ENCODE results near the gene ZSCAN1.
"Not testable (repeated sequence)": the region's sequence is repeated elsewhere in the genome, so short reads cannot be mapped to it uniquely, and the experiment has no call there.

ZSCAN1 gene, protein sequence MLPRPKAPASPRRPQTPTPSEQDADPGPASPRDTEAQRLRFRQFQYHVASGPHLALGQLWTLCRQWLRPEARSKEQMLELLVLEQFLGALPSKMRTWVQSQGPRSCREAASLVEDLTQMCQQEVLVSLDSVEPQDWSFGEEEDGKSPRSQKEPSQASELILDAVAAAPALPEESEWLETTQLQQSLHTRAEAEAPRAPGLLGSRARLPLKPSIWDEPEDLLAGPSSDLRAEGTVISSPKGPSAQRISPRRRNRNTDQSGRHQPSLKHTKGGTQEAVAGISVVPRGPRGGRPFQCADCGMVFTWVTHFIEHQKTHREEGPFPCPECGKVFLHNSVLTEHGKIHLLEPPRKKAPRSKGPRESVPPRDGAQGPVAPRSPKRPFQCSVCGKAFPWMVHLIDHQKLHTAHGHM

DNA sequence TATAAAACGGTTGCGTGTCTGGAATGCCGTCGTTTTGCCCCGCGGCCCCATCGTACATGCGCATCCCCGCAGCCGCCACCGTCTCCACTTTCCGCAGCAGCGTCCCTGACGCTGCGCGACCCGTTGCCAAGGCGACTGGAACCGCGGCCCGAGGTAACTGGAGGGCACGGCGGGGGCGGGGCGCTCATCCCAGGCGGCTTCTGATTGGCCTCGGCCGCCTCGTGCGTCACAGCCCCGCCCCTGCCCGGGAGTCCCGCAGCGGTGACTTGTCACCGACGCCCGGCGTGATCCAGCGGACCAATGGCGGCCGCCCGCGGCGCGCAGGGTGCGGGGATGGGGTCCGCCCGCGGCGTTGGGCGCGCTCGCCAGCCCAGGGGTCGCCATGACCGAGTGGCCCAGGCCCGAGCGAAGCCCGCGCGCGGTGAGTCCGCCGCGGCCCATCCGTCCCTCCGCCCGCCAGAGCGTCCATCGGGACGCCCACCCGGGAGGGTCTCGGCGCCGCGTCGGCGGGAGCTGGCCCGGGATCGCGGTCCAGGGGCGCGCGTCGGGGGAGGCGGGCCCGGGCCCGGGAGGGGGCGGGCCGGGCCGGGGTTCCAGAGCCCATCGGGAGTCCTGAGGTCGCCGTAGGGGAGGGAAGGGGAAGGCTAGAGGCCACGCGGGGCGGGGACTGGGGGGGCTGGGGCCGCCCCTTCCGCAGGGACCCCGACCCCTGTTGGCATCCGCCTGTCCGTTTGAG is at the start of gene ZSCAN1:
TSS of gene ZSCAN1 (plus strand) at position 285 of the 736 bp plus-strand sequence. CDS start 3,812 bp downstream, outside the sequence.
- DNase-seq: no peak

DNA sequence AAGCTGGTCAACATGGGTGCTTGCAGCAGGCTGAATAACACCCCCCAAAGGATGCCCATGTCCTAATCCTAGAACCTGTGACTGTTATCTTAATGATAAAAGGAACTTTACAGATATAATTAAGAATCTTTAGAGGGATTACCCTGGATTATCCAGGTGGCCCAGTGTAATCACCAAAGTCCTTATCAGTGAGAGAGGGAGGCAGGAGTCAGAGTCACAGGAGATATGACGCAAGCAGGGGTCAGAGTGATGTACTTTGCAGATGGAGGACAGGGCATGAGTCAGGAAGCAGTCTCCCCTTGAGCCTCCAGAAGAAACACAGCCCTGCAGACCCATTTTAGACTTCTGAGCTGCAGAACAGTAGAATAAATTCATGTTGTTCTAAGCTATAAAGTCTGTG is 41.0 kb upstream of the ZSCAN1 start:
- DNase-seq: no peak

DNA sequence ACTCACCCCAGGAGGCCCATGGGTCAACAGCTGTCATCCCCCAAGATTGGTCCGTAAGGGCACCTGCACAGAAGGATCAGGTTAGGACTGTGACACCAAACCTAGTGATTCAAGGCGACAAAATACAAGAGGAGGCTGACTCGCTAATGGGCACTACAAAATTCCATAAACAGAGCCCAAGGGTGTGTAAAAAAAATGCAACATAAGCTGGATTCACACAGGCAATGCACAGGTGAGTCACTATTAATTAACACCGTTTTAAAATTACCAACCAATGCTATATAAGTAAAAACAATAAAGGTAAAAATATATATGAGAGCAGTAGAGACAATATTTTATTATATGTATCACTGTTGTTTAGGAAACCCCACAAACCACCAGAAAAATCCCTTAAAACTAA is 33.1 kb upstream of the ZSCAN1 start:
- DNase-seq: no peak

DNA sequence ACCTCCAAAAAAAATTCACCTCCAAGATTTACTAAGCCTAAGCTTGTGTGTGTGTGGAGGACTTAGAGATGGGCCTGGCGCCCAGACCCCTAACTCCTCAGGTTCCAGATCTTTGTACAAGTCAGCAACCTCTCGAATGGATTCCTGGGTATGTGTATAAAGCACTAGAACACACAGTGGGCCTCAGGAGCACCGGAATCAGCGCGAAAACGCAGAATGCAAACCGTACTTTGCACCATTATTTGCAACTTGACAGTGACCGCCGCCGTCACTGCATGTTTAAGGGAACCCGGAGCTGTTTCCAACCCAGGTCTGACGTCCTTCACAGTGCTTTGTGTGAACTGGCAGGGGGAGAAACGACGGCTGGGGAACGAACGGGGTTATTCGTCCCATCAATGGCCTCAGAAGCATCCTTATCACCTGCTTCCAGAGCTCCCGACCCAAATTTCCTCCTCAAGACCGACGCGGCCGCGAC is 31.9 kb upstream of the ZSCAN1 start:
- no peak for DNase-seq

DNA sequence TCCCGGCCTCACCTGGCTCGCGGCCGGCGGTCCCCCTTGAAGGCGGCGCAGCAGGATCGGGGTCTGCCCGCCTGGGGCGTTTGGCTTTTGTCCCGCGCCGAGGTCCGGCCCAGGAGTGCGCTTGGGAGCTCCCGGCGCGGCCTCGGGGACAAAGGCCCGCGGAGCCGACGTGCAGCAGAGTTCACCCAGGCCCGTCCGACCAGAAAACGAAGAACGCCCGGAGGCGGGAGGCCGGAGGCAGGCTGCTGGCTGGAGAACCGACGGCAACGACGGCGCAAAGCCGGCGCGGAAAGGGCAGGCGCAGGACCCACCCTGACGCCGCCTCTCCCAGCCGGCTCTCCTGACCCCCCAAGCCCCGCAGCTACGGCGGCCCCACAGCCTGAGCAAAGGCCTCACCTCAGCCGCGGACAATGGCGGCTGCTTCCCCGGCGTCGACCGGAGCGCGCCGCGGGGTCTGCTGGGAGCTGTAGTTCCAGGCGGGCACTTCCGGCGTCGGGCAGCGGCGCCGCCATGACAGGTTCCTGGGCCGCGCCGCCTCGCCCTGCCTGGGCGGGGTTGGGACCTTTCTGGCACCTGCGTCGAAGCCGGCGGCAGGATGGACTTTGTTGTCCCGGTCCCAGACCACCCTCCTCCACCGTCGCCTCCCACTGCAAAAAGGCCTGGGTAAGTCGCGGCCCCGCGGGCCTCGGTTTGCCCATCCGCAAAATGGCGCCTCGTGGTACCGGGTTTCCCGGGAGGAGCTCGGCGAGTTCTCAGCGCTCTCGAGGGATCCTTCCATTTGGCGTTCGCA is 31.2 kb upstream of the ZSCAN1 start, which contains the start of gene ZNF606:
TSS of gene ZNF606 (minus strand) at position 437 of the 790 bp plus-strand sequence. CDS start 1,501 bp downstream, outside the sequence.
- peak; percentile 71 for DNase-seq

DNA sequence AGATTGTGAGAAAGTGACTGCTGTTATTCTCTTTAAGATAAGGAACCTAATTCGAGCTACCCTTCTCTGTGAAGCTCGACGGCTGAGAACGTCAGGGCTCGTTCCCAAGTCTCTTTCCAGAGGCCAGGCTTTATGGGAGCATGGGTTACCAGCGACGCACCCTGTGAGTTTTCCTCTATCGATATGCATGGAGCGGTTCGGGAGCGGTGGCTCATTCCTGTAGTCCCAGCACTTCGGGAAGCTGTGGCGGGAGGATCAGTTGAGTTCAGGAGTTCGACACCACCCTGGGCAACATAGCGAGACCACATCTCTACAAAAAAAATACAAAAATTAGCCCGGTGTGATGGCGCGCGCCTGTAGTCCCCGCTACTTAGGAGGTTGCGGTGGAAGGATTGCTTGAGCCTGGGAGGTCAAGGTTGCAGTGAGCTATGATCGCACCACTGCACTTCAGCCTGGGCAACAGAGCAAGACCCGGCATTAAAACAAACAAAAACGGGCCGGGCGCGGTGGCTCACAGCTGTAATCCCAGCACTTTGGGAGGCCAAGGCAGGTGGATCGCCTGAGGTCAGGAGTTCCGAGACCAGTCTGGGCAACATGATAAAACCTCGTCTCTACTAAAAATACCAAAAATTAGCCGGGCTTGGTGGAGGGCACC is 30.5 kb upstream of the ZSCAN1 start:
- DNase-seq: no peak

DNA sequence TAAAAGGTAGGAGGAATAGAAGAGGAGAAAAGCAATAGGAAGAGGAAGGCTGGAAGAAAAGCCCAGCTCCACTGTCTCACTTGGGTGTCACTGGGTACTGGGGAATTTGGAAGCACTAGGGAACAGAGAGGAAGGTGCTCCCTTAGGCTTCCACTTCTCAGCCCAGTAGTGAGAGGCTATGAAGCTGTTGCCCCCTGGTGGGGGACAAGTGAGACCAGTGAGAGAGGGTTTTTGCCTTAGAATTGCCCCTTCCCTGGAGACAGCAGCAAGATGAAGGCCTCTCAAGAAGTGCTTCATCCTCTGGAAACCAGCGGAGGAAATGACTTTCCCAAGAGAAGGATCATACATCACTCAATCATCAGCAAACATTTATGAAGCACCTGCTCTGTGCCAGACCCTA is 26.5 kb upstream of the ZSCAN1 start:
- DNase-seq: no peak

DNA sequence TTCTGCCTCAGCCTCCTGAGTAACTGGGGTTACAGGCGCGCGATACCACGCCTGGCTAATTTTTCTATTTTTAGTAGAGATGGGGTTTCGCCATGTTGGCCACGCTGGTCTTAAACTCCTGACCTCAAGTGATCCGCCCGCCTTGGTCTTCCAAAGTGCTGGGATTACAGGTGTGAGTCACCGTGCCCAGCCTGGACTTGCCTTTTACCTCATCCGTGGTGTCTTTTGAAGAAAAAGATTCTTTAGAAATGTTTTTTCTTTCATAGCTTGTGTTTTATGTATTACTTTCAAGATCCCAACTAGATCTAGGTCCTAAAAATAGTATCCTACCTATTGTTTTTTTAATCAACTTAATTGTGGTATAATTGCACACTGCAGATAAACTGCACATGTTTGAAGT is 24.9 kb upstream of the ZSCAN1 start:
- DNase-seq: not testable (repeated sequence)

DNA sequence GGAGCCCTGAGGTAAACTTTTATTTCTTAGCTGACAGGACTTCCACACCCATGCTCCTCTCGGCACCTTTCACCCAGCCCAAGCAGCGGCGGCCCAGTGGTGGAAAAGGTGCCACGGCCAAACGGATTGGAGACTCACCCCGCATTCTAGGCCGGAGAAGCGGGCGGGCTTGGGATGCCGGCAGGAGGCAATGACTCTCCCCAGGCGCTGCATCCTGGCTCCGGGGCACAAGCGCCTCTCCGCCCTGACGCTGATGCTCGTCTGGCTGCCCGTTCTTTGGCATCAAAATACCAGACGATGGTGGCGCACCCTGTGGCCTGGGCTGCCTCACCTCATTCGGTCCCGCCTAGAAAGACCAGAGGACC is 24.5 kb upstream of the ZSCAN1 start:
- no peak for DNase-seq

DNA sequence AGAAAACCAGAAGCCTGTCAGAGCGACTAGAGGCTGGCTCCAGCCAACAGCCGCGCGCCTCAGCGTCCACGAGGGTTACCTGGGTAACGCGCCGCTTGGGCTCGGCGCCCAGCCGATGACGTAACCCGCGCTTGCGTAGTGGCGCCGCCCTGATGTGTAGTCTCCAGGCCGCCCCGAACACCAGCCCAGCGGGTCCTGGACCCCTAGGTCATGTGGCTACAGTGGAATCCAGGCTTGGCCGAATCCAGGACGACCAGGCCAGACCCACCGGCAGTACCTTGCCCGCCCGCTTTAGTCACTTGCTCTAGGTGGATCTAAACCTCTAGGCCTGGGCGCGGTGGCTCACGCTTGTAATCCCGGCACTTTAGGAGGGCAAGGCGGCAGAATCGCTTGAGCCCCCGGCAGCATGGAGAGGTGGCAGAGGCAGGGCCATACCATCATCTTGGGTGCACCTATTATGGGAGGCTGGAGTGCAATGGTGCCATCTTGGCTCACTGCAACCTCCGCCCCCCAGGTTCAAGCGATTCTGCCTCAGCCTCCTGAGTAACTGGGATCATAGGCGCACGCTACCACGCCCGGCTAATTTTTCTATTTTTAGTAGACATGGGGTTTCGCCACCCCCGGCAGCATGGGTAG is 24.0 kb upstream of the ZSCAN1 start:
- DNase-seq: no peak

DNA sequence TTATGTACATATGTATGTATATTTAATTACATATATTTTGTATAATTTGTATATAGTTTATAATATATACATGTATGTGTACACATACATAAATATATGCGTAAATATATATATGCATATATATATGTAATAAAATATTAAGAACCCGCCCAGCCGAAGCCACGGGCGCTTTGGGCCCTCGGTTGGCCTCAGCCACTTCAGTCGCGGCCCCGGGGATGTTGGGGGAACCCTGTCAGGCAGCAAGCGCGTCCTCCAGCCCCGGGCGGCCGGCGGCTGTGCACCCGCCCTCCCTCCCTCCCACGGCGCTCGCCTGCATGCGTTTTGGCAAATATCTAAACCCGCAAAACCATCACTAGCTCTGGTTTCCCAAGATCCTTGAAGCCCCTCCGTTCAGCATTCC is 23.3 kb upstream of the ZSCAN1 start:
- no peak for DNase-seq

DNA sequence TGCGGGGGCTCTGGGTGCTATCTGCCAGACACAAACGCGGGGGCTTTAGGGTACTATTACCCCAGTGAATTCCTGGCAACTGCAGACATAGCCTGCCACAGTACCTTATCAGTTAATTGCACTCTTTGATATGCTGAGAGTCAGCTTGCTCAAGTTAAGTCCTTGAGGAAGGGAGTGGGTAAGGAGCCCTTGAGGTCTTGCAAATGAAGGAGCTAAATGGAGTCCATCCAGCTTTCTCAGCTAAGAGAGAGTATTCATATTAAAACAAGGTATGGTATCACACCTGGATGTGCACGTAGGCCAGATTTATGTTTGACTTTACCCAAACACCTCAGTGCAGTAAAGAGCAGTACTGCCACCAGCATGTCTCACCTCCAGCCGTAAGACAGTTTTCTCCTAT is 19.7 kb upstream of the ZSCAN1 start:
- DNase-seq: no peak

DNA sequence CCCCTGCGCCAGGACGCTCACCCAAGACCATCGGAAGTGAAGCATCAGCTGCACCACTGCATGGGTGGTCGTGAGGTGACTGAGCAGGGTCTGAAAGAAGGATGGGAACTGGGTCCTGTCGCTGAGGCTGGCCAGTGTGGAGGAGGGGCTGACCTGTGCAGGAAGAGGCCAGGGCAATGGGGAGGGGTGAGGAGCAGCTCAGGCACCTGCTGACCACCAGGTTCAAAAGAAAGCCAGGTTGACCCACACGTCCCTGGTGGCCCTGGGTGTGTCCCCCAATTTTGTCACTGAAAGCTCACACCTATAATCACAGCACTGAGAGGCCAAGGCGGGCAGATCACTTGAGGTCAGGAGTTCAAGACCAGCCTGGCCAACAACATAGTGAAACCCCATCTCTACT is 13.7 kb upstream of the ZSCAN1 start:
- DNase-seq: no peak

DNA sequence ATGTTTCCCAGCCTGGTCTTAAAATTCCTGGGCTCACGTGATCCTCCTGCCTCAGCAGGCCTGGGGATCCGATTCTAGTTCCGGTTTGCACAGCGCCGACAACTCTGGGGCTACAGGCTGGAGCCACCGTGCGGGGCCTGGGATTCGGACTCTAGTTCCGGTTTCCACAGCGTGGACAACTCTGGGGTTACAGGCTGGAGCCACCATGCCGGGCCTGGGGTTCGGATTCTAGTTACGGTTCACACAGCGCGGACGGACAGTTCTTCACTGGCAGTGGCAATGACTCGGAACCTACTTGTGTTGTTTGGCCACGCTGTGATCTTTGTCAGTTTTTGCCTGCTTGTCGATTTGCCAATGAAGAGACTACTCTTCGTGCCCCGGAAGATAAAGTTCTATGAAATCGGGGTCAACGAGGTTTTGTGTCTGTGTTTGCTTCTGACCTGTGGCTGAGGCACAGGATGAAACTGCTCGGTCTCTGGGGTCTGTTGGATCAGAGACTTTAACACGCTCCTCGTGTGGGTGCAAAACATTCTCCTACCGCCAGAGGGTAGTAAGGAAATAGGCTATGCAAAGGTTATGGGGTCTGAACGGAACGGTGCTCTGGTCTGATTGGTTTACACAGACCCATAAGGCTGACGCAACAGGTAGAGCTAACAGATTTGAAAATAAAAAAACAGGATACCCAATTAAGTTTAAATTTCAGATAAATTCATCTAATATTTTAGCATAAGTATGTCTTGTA is 12.1 kb upstream of the ZSCAN1 start:
- DNase-seq: no peak

DNA sequence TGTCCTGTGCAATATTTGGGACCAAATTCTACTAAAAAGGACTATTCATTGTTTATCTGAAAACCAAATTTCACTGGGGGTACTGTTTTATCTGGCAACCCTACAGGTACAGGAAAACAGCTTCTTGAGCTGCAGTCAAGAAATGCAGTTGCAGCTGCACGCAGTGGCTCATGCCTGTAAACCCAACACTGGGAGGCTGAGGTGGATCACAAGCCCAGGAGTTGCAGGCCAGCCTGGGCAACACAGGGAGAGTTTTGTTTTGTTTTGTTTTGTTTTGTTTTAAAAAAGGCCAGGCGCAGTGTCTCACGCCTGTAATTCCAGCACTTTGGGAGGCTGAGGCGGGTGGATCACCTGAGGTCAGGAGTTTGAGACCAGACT is 11.6 kb upstream of the ZSCAN1 start:
- DNase-seq: no peak

DNA sequence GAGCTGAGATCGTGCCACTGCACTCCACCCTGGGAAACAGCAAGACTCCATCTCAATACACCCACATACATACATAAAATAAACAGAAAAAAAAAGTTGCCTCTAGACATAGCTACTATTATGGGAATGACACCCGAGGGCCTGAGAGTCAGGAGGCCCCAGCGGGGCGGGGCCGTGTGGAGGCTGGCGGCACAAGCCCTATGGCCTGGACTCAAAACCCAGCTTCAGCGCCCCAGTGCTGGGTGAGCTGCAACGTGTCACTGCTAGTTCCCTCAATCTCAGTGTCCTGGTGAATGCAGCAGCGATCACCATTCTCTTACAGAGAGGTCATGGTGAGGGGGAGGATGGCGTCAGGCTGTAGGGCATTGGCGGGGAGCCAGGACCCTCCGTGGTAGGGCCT is 9.2 kb upstream of the ZSCAN1 start:
- no peak for DNase-seq

DNA sequence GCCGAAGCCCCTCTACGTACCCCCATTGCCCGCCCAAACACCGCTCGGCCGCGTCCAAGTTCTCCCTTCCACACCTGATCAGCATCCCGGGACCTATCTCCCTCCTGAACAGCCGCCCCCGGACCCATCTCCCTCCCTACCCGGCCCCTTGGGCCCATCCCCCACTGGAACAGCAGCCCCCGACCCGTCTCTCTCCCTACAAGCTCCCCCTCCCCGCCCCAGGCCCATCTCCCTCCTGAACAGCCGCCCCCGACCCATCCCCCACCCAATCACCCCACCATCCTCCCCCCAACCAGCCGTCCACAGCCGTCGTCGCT is 610 bp downstream of the ZSCAN1 start:
- no peak for DNase-seq

DNA sequence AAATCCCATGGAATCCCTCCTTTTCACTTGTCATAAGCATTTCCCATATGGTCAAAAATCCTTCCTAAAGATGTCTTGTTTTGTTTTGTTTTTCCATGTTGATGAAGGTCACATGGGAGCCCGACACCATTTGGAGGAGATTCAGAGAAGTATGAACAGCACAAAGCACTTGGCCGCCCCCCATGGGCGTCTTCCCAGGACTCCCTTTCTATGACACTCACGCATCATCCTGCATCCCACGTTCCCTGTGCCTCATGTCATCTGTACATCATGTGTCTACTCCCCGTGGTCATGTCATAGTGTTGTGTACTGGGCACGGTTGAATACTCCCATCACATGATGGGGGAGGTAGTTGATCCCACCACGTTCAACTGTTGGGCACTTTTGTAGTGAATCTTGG is 2.0 kb downstream of the ZSCAN1 start:
- no peak for DNase-seq

DNA sequence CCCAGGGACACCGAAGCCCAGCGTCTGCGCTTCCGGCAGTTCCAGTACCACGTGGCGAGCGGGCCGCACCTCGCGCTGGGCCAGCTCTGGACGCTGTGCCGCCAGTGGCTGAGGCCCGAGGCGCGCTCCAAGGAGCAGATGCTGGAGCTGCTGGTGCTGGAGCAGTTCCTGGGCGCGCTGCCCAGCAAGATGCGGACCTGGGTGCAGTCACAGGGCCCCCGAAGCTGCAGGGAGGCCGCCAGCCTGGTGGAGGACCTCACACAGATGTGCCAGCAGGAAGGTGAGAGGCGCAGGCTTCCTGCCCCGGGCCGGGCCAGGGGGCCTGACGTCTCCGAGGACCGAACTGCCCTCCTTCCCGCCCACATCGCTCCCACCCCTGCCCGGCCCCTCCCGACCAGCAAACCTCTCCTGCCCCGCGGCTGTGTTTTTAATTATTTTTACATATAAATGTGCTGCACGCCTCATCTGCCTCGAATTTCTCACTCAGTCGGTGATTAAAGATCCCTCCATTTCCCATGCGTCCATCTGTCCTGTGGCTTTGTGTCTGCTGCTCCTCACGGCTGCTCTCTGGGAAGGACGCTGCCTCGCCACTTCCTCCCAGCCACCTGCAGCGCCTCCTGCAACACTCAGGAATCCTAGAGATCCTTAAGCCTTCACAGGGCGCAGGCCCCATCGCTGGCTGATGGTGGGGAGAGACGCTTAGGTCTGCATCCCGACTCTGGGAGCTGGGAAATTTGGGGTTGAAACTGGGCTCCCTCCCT is 4.3 kb downstream of the ZSCAN1 start:
- no peak for DNase-seq

DNA sequence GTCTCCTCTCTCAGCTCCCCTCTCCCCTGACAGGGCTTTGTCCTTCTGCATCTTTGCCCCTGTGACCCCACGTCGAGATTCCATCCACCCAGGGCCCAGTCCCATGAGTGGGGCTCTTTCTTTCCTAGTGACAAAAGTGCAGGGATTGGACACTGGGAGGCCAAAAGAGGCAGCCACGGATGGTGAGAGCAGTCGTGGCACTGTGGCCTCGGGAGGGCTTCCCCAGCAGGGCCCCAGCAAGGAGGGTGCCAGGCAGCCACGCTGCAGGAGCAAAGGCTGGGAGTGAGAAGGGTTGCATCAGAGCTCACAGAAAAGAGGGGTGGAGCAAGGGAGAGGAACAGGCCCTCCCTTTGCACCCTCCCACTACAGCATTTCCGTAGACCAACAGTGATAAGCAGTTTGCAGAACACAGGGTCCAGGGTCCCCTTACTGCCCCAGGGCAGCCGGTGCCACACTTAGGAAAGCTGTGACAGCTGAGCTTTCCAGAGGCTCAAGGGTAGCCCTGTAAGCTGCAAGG is 4.9 kb downstream of the ZSCAN1 start:
- DNase-seq: no peak

All from GOT3 (cell line).